Inflammatory macrophage (primary cell): ENCODE data around the gene TRDMT1.
A peak's percentile ranks its signal among the peaks of the same experiment; 100 is the strongest.

ENCODE experiments used
- DNase-seq, 2 donors: peaks; one replicate each; pipeline ENCODE4 v3.0.0-alpha.2; 2020 to 2022
- total RNA-seq, 18 experiments: gene quantifications; one replicate each; lab custom pipeline; 2026; ENCODE audit warnings: mixed read lengths in 6 of 18, inconsistent platforms in 2 of 18; lab: John Stamatoyannopoulos, UW

Gene TRDMT1
- total RNA-seq, result 4.0 to 19.1 (median 12.6) reads per million in 18 experiments

- DNase-seq, result peak; percentile 81 to 89
Measured at GRCh38 chr10:17200912-17201793, at the start of gene TRDMT1. TSS of gene TRDMT1 (minus strand) at chr10:17201672. CDS start at chr10:17201634, 38 bp downstream.

GRCh38 chr10:17250736-17251135 lies 49.3 kb upstream of the TRDMT1 start:
- DNase-seq, result no peak

- no peak for DNase-seq
Measured at GRCh38 chr10:17249820-17250219, 48.3 kb upstream of the TRDMT1 start.

GRCh38 chr10:17248964-17249363 lies 47.5 kb upstream of the TRDMT1 start:
- no peak for DNase-seq

- DNase-seq, result no peak
Measured at GRCh38 chr10:17247210-17247609, 45.7 kb upstream of the TRDMT1 start.

GRCh38 chr10:17244700-17245365 lies 43.4 kb upstream of the TRDMT1 start:
- DNase-seq, result no peak

GRCh38 chr10:17241611-17242333 lies 40.3 kb upstream of the TRDMT1 start:
- DNase-seq, result no peak

GRCh38 chr10:17240616-17241015 lies 39.1 kb upstream of the TRDMT1 start:
- peak in 1 of 2 donors; percentile 17 for DNase-seq

- peak in 1 of 2 donors; percentile 3 for DNase-seq
Measured at GRCh38 chr10:17240096-17240495, 38.6 kb upstream of the TRDMT1 start.

- DNase-seq, result peak in 1 of 2 donors; percentile 45
Measured at GRCh38 chr10:17239345-17240085, 38.0 kb upstream of the TRDMT1 start.

- peak; percentile 53 to 55 for DNase-seq
Measured at GRCh38 chr10:17238445-17239291, 37.2 kb upstream of the TRDMT1 start.

- DNase-seq, result peak in 1 of 2 donors; percentile 6
Measured at GRCh38 chr10:17237915-17238444, 36.5 kb upstream of the TRDMT1 start.

- no peak for DNase-seq
Measured at GRCh38 chr10:17237149-17237527, 35.7 kb upstream of the TRDMT1 start.

- DNase-seq, result peak in 1 of 2 donors; percentile 17
Measured at GRCh38 chr10:17236468-17237148, 35.1 kb upstream of the TRDMT1 start.

- no peak for DNase-seq
Measured at GRCh38 chr10:17235136-17235535, 33.7 kb upstream of the TRDMT1 start.

- no peak for DNase-seq
Measured at GRCh38 chr10:17234431-17234945, 33.0 kb upstream of the TRDMT1 start.

GRCh38 chr10:17233286-17233991 lies 32.0 kb upstream of the TRDMT1 start:
- no peak for DNase-seq

- DNase-seq, result peak in 1 of 2 donors; percentile 40
Measured at GRCh38 chr10:17232276-17232960, 30.9 kb upstream of the TRDMT1 start.

- no peak for DNase-seq
Measured at GRCh38 chr10:17231788-17232187, 30.3 kb upstream of the TRDMT1 start.
